CD4-positive, CD25-positive, alpha-beta regulatory T cell (primary cell): ENCODE measurements around the gene MLXIP. TPM values are rescaled to one million over a fixed set of nuclear protein-coding genes. Genes with fewer than 3 reads are reported as not detected.
A peak's percentile ranks its signal among the peaks of the same experiment; 100 is the strongest.

ENCODE experiments used
- ATAC-seq, 2 donors: fragments of 150-1000 bp; cut with Tn5 transposase; one replicate each; pipeline ENCODE4 v1.10.0; 2021; ENCODE audit warnings: low read depth in 2 of 2, moderate number of reproducible peaks in 2 of 2, moderate library complexity in 1 of 2
- DNase-seq, 3 donors: peaks; one replicate each; pipeline versions ENCODE4 v3.0.0 to v3.0.0-alpha.2; 2012 to 2022; ENCODE audit warnings: mixed read lengths in 1 of 3
- H3K27ac ChIP-seq: one replicate; pipeline ENCODE4 v1.7.0; 2013; ENCODE audit warnings: mild to moderate bottlenecking, low read length; ENCODE audit not compliant: insufficient read depth, poor library complexity, severe bottlenecking
- H3K27me3 ChIP-seq: one replicate; pipeline ENCODE4 v1.7.0; 2013; ENCODE audit warnings: low read length; ENCODE audit not compliant: control insufficient read depth, insufficient read depth
- H3K36me3 ChIP-seq: one replicate; pipeline ENCODE4 v1.7.0; 2013; ENCODE audit warnings: mild to moderate bottlenecking, low read length, moderate library complexity; ENCODE audit not compliant: control insufficient read depth, insufficient read depth
- H3K4me1 ChIP-seq: 2 replicates; pipeline ENCODE4 v1.7.0; 2013; ENCODE audit warnings: mild to moderate bottlenecking, low read length; ENCODE audit not compliant: insufficient read depth, control insufficient read depth, poor library complexity, severe bottlenecking
- H3K4me3 ChIP-seq: one replicate; pipeline ENCODE4 v1.7.0; 2013; ENCODE audit warnings: low read depth, mild to moderate bottlenecking, low read length, moderate library complexity
- H3K9me3 ChIP-seq, 2 experiments: 1 replicate in 1 of 2; 2 replicates in 1 of 2; pipeline ENCODE4 v1.7.0; 2013; ENCODE audit warnings: low read length in 2 of 2, mild to moderate bottlenecking in 1 of 2, moderate library complexity in 1 of 2; ENCODE audit not compliant: control insufficient read depth in 2 of 2
- H3K27ac Mint-ChIP-seq, 3 donors: one replicate each; pipeline ENCODE4 v1.8.0; 2020 to 2022; ENCODE audit warnings: mild to moderate bottlenecking in 3 of 3, mixed read lengths in 3 of 3, moderate library complexity in 2 of 3
- H3K27me3 Mint-ChIP-seq: one replicate; pipeline ENCODE4 v1.8.0; 2022; ENCODE audit warnings: mild to moderate bottlenecking, mixed read lengths
- H3K36me3 Mint-ChIP-seq: one replicate; pipeline ENCODE4 v1.8.0; 2020; ENCODE audit warnings: mixed read lengths
- H3K4me1 Mint-ChIP-seq, 4 donors: one replicate each; pipeline ENCODE4 v1.8.0; 2020 to 2022; ENCODE audit warnings: mixed read lengths in 4 of 4, mild to moderate bottlenecking in 1 of 4
- H3K4me3 Mint-ChIP-seq, 4 donors: one replicate each; pipeline ENCODE4 v1.8.0; 2020 to 2022; ENCODE audit warnings: mild to moderate bottlenecking in 4 of 4, mixed read lengths in 4 of 4, moderate library complexity in 3 of 4
- H3K9me3 Mint-ChIP-seq, 7 donors: one replicate each; pipeline ENCODE4 v1.8.0; 2020 to 2022; ENCODE audit warnings: mixed read lengths in 7 of 7, mild to moderate bottlenecking in 3 of 7, moderate library complexity in 2 of 7
- polyA plus RNA-seq, 4 donors: library from polyadenylated mRNA; unstranded; fragments of 300-500 nt; fragmentation: Illumina TruSeq; gene quantifications; one replicate each; pipeline ENCODE4 v1.2.3, GENCODE V29; 2021
- total RNA-seq: library from RNA; stranded (reverse); gene quantifications from one replicate; pipeline ENCODE4 v1.2.3, GENCODE V29; 2022

Gene MLXIP
- total and polyA plus RNA-seq, 5 donors from 2014 or later = 5.0 to 83.2 (median 7.8) TPM

DNA sequence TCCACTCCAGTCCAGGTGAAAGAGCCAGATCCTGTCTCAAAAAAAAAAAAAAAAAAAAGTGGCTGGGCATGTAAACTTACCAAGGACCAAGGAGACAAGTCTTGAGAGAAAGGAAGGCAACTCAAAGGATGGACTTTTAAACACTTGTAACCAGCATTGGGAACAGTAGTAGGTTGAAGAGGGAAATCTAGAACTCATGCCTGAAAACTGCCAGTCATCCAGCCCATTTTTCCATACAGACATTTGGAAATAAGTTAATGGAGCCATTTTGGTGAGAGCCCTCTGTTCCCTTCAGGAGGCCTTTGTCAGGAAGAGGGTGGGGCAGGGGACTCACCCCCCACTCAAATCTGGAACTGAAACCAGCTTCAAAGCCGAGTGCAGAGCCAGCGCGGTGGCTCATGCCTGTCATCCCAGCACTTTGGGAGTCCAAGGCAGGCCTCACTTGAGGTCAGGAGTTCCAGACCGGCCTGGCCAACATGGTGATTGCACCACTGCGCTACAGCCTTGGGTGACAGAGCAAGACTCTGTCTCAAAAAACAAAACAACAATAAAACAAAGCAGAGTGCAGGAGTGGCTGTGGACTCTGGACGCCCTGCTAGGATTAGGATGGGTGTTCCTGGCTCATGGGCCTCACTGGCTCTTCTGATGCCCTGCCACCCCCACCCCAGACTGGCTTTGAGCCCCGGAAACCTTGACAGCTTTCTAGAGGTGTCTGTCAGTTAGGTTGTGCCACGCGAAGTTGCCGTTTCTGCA lies 1.6 kb upstream of the MLXIP start:
- H3K4me3 ChIP-seq = no peak overlapping the region
- Mint-ChIP-seq H3K4me1 (peaks cover 0 to 29% (median 20%) of the 10 kb centered on the region in 4 donors), H3K4me3 (peak overlapping the region; percentile 64 to 89 (median 84)), H3K9me3 (peaks cover 0 to 1% (median 0%) of the 10 kb centered on the region in 7 donors), H3K27ac (peak overlapping the region in 2 of 3 donors; percentile 62 to 64), H3K27me3 (peaks cover 5% of the 10 kb centered on the region), H3K36me3 (peaks cover 2% of the 10 kb centered on the region)
- H3K9me3 ChIP-seq = no peaks in the 10 kb centered on the region
- no peak overlapping the region for H3K27ac ChIP-seq
- H3K36me3 ChIP-seq = no peaks in the 10 kb centered on the region
- H3K4me1 ChIP-seq = peaks cover 36% of the 10 kb centered on the region
- no peaks in the 10 kb centered on the region for H3K27me3 ChIP-seq
- no peak for ATAC-seq
- no peak for DNase-seq

- Histone ChIP-seq H3K9me3 (no peaks in the 10 kb centered on the region), H3K36me3 (peaks cover 3% of the 10 kb centered on the region), H3K27me3 (no peaks in the 10 kb centered on the region), H3K4me3 (peak overlapping the region; percentile 88), H3K27ac (peak overlapping the region; percentile 73), H3K4me1 (peaks cover 48% of the 10 kb centered on the region)
- H3K9me3 Mint-ChIP-seq = peaks cover 0 to 1% (median 0%) of the 10 kb centered on the region in 7 donors
- peak overlapping the region; percentile 88 to 99 (median 98) for H3K4me3 Mint-ChIP-seq
- DNase-seq (peak in 1 of 3 donors; percentile 40), ATAC-seq (peak in 1 of 2 donors; percentile 13)
- peaks cover 7 to 51% (median 38%) of the 10 kb centered on the region in 4 donors for H3K4me1 Mint-ChIP-seq
- peaks cover 5% of the 10 kb centered on the region for H3K27me3 Mint-ChIP-seq
- H3K27ac Mint-ChIP-seq = peak overlapping the region; percentile 92 to 97 (median 93)
- peaks cover 9% of the 10 kb centered on the region for H3K36me3 Mint-ChIP-seq
Measured at GRCh38 chr12:122079033-122079531, 526 bp downstream of the MLXIP start.

DNA sequence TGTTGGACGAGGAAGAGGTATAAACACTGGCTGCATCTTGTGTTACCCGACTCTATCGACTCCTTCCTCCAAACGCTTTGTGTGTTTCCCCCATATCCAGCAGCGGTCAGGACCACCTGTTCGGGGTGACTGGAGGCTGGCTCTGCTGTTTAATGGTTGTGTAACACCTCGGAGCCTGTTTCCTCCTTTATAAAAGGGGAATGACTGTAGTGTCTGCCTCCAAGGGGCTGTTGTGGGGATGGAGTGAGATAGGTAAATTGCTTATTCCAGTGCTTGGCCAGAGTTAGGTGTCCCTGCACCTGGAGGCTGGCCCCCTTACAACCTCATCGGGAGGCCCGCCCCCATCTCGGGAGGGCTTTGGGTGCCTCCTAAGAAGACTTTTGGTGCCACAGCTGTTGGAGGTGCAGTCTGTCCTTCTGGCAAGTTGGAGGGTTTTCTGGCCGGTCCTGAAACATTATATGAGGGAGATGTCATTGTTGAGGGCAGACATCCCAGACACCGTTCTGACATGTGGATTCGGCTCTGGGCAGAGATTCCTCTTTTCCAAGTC lies 1.1 kb downstream of the MLXIP start:
- ATAC-seq (no peak), DNase-seq (peak in 1 of 3 donors; percentile 31)
- H3K36me3 Mint-ChIP-seq = peaks cover 14% of the 10 kb centered on the region

DNA sequence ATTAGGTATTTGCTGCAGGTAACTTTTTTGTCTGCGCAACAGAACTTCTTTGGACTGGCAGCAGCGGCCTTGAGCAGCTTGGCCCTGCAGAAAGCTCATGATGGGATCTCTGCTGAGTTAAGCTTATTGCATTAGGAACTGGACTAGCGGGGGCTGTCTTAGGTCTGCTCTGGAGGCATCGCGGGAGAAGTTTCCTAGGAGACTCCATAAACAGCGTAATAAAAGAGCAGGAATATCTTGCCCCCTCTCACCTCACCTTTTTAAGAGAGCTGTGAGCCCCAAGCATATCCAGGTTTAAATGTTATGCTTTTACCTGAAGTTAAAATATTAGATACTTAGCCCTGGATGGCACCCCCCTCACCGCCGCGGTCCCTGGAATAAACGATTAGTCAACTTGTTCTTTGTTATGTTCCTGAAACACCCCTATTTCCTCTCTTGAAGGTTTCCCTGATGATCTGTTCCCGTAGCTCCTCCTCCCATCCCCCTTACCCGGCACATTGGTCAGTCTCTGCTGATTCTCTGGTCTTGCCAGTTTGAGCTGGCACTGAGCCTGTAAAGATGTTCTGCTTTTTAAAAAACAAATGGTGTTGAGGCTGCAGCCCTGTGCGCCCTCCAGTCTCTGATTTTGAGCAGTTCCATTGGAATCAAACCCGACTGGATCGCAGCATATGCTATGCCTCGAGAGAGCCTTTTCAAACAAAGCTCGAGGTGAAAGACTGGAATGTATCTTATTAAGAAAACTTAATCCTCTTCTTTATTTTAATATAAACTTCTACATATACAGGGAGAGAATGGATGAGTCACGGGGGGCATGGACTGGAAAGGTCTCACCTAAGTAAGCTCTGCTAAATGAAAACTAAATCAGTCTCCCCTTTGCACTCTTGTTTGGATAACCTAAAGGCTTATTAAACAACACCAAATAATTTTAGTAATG lies 1.9 kb downstream of the MLXIP start:
- no peak for ATAC-seq

More for the DNA sequence above, 1.1 kb downstream of the MLXIP start:
- Mint-ChIP-seq H3K4me3 (peak overlapping the region; percentile 88 to 99 (median 98)), H3K27me3 (peaks cover 5% of the 10 kb centered on the region), H3K4me1 (peaks cover 7 to 56% (median 40%) of the 10 kb centered on the region in 4 donors), H3K27ac (peak overlapping the region; percentile 92 to 97 (median 93)), H3K9me3 (peaks cover 0 to 1% (median 0%) of the 10 kb centered on the region in 7 donors)
- Histone ChIP-seq H3K36me3 (peaks cover 3% of the 10 kb centered on the region), H3K27me3 (no peaks in the 10 kb centered on the region), H3K27ac (peak overlapping the region; percentile 73), H3K4me1 (peaks cover 48% of the 10 kb centered on the region), H3K4me3 (peak overlapping the region; percentile 88), H3K9me3 (no peaks in the 10 kb centered on the region)

DNA sequence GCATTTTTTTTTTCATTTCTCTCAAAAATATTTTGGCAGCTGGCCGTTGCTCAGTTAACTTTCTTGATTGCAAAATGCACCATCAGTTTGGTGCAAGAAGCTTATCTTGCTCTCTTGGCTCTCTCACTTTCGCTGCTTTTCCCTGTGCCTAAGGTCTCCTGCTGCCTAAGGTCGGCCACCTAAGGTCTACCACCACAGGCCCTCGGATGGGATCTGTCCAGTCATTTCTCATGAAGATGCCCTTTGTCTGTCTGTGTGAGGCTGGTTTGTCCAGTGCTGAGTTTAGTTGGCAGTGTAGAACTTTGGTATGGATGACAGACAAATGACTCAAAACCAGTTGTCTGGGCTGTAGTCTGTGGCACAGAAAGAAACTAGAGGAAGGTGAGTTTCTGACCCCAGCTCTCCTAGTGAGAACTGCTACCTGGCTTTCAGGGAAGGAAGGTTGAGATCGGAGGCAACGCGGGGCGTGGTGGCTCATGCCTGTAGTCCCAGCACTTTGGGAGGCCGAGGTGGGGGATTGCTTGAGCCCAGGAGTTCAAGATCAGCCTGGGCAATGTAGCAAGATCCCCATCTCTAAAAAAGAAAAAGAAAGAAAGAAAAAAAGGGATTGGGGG lies 2.6 kb downstream of the MLXIP start:
- peaks cover 0 to 1% (median 0%) of the 10 kb centered on the region in 7 donors for H3K9me3 Mint-ChIP-seq
- H3K27ac ChIP-seq = peak overlapping the region; percentile 73
- H3K27me3 ChIP-seq = no peaks in the 10 kb centered on the region
- peak overlapping the region; percentile 92 to 97 (median 93) for H3K27ac Mint-ChIP-seq
- H3K27me3 Mint-ChIP-seq = no peaks in the 10 kb centered on the region
- H3K36me3 Mint-ChIP-seq = peaks cover 17% of the 10 kb centered on the region
- H3K4me1 Mint-ChIP-seq = peaks cover 7 to 57% (median 48%) of the 10 kb centered on the region in 4 donors
- peaks cover 11% of the 10 kb centered on the region for H3K36me3 ChIP-seq
- ATAC-seq (no peak), DNase-seq (no peak)
- peaks cover 48% of the 10 kb centered on the region for H3K4me1 ChIP-seq
- no peaks in the 10 kb centered on the region for H3K9me3 ChIP-seq
- peak overlapping the region; percentile 88 for H3K4me3 ChIP-seq
- H3K4me3 Mint-ChIP-seq = peak overlapping the region; percentile 88 to 99 (median 98)

More for the DNA sequence above, 1.9 kb downstream of the MLXIP start:
- H3K36me3 ChIP-seq = peaks cover 5% of the 10 kb centered on the region
- peaks cover 14% of the 10 kb centered on the region for H3K36me3 Mint-ChIP-seq
- no peaks in the 10 kb centered on the region for H3K9me3 ChIP-seq
- peaks cover 3% of the 10 kb centered on the region for H3K27me3 Mint-ChIP-seq
- H3K27ac ChIP-seq = peak overlapping the region; percentile 73
- peaks cover 7 to 57% (median 41%) of the 10 kb centered on the region in 4 donors for H3K4me1 Mint-ChIP-seq
- H3K27me3 ChIP-seq = no peaks in the 10 kb centered on the region
- peak overlapping the region; percentile 88 for H3K4me3 ChIP-seq
- no peak for DNase-seq
- H3K9me3 Mint-ChIP-seq = peaks cover 0 to 1% (median 0%) of the 10 kb centered on the region in 7 donors
- peak overlapping the region; percentile 88 to 99 (median 98) for H3K4me3 Mint-ChIP-seq
- peak overlapping the region; percentile 92 to 97 (median 93) for H3K27ac Mint-ChIP-seq
- H3K4me1 ChIP-seq = peaks cover 48% of the 10 kb centered on the region

DNA sequence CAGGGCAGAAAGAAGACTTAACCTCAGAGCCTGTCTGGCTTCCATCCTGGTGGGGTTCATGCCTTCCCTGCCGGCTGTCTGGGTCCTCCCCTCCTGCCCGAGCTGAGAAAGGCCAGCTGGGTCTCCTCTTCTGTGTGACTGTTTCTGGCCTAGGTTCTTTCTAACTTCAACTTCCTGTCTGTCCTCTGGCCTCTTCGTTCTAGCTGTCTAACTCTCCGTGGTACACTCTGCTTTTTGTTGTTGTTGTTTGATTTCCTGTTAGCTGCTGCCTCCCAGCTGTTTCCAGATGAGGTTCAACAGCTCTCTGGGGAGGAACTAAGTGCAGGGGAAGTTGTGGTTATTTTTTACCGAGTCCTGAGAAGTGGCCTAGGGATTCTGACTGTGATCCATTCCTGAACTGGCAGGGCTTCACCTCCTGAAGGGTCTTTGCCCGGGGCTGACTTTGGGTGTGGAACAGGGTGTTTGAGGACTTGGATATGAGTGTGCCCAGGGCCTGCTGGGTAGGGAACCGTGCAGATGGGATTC lies 3.2 kb downstream of the MLXIP start:
- Histone ChIP-seq H3K36me3 (peaks cover 15% of the 10 kb centered on the region), H3K9me3 (no peaks in the 10 kb centered on the region), H3K27ac (peak overlapping the region; percentile 73), H3K4me3 (peak overlapping the region; percentile 88), H3K4me1 (peaks cover 48% of the 10 kb centered on the region), H3K27me3 (no peaks in the 10 kb centered on the region)
- H3K27me3 Mint-ChIP-seq = no peaks in the 10 kb centered on the region
- H3K4me3 Mint-ChIP-seq = peak overlapping the region; percentile 88 to 99 (median 98)
- ATAC-seq (peak; percentile 36 to 45), DNase-seq (peak in 2 of 3 donors; percentile 47 to 85)
- H3K36me3 Mint-ChIP-seq = peaks cover 17% of the 10 kb centered on the region
- peaks cover 7 to 57% (median 51%) of the 10 kb centered on the region in 4 donors for H3K4me1 Mint-ChIP-seq
- H3K9me3 Mint-ChIP-seq = peaks cover 0 to 1% (median 0%) of the 10 kb centered on the region in 7 donors
- H3K27ac Mint-ChIP-seq = peak overlapping the region; percentile 92 to 97 (median 93)
